ENCODE results near the gene PTPRN2.

- TF ChIP-seq ETS1 (conservative IDR thresholded peaks at IDR 0.05; ENCODE audit: control insufficient read depth, low read depth, low read length) (no peak), CTCF (IDR thresholded peaks at IDR 0.05 in 2 of 3, conservative IDR thresholded peaks at IDR 0.05 in 1 of 3; ENCODE audit: insufficient read depth in 2 of 3, low read depth in 1 of 3, low read length in 3 of 3) (no peak), NONO (IDR thresholded peaks at IDR 0.05; ENCODE audit: low read depth in 2 of 2, low read length in 1 of 2) (no peak), KLF10 (CRISPR knock-in tag; IDR thresholded peaks at IDR 0.05) (no peak), TCFL5 (CRISPR knock-in tag; conservative IDR thresholded peaks at IDR 0.05) (no peak), MTF1 (CRISPR knock-in tag; IDR thresholded peaks at IDR 0.05; ENCODE audit: borderline replicate concordance) (no peak)
These were observed 229.5 kb downstream of the PTPRN2 start for GRCh38 chr7:158357898-158358821.
